ENCODE data around the gene ZNF830. TPM values are rescaled to one million over a fixed set of nuclear protein-coding genes. Genes with fewer than 3 reads are reported as not detected.

The ZNF830 gene
- total RNA-seq (2011; cell fraction: chromatin; rRNA removed; ENCODE audit: low replicate concordance): 16.9 and 33.8 TPM in 2 replicates
- total RNA-seq (2011; cell fraction: nucleolus; rRNA removed): 14.3 and 16.5 TPM in 2 replicates
- total RNA-seq (2011; cell fraction: nucleoplasm; rRNA removed): 17.1 and 22.1 TPM in 2 replicates
- total RNA-seq (2014; rRNA removed): 16.2 and 28.7 TPM in 2 replicates
- total RNA-seq (2014; rRNA removed; fragmentation: Illumina TruSeq; extraction: Trizol): 21.8 and 22.4 TPM in 2 replicates
- total RNA-seq (2015; rRNA removed; fragmentation: Illumina TruSeq; extraction: Trizol): 24.7 and 28.0 TPM in 2 replicates
- total RNA-seq (2021): 17.2 and 21.7 TPM in 2 replicates
- polyA plus RNA-seq (2011; rRNA removed): 8.9 and 14.4 TPM in 2 replicates
- polyA plus RNA-seq (2011; cell fraction: cytosol; rRNA removed): 4.6 and 5.0 TPM in 2 replicates
- polyA plus RNA-seq (2011; cell fraction: nucleus; rRNA removed): 9.5 and 11.2 TPM in 2 replicates
- 10.2 and 13.3 TPM in 2 replicates for polyA plus RNA-seq (2012)
- polyA plus RNA-seq (2014; fragmentation: Illumina TruSeq; extraction: Trizol): 17.3 and 19.0 TPM in 2 replicates
- 10 to 100 TPM; 13.1 to 18.8 TPM for polyA plus RNA-seq (2014; fragmentation: Nextera tagmentation; extraction: Ambion mirVana)
- polyA plus RNA-seq (2014; rRNA removed): 25.4 and 27.1 TPM in 2 replicates
- polyA minus RNA-seq (2011; rRNA and poly(A)+ RNA removed): 10.1 and 13.3 TPM in 2 replicates
- polyA minus RNA-seq (2011; cell fraction: cytosol; rRNA and poly(A)+ RNA removed): 2.8 and 3.7 TPM in 2 replicates
- 15.3 and 16.1 TPM in 2 replicates for polyA minus RNA-seq (2011; cell fraction: nucleus; rRNA and poly(A)+ RNA removed)
- percentile 97 among the genes with signal in this experiment for Bru-seq, nascent RNA
- BruChase-seq, experiment 1, labeled RNA remaining after a 2-hour chase: percentile 96 among the genes with signal in this experiment
- percentile 96 among the genes with signal in this experiment for BruChase-seq, experiment 2, labeled RNA remaining after a 6-hour chase
- long read RNA-seq, experiment 1, transcript ZNF830-201 (1 exons, 2,246 nt): major isoform, 42 of 47 reads
- long read RNA-seq, experiment 1, partial matches to known transcripts: 0 of 47 reads
- long read RNA-seq, experiment 1, other reads (novel, unspliced or antisense): 2 of 47 reads
- long read RNA-seq, experiment 2, transcript ZNF830-201 (1 exons, 2,246 nt): major isoform, 10 of 12 reads
- long read RNA-seq, experiment 2, partial matches to known transcripts: 0 of 12 reads
- long read RNA-seq, experiment 2, other reads (novel, unspliced or antisense): 2 of 12 reads
- long read RNA-seq, experiment 3, transcript ZNF830-201 (1 exons, 2,246 nt): major isoform, 12 of 13 reads
- long read RNA-seq, experiment 3, partial matches to known transcripts: 0 of 13 reads
- long read RNA-seq, experiment 3, other reads (novel, unspliced or antisense): 1 of 13 reads

GRCh38 chr17:34961093-34961911 is at the start of gene ZNF830, which contains the start of gene CCT6B:
Gene ZNF830, plus strand, starts transcription at chr17:34961540. Its CDS starts 27 bp downstream, at chr17:34961567.
Gene CCT6B, minus strand, starts transcription at chr17:34961460. Its CDS starts 67 bp downstream, at chr17:34961393.
- intact Hi-C loops (cut with micrococcal nuclease): loop anchor here (2.0 kb wide), 1 partner anchor 19 kb away; the partner anchor contains the start of gene LIG3
- peak within 1 kb of the TSS; percentile 79 for H3K4me3 ChIP-seq
- no peaks in the 10 kb centered on the region for H3K27me3 ChIP-seq (ENCODE audit: control insufficient read depth in 2 of 2, insufficient read depth in 2 of 2, low read length in 2 of 2)
- ATAC-seq (peak; percentile 96), FAIRE-seq (peak; percentile 98), DNase-seq (ENCODE audit: extremely low read depth in 1 of 4, low spot score in 3 of 4) (peak; percentile 91 to 96 (median 93))
- H3K79me2 ChIP-seq (ENCODE audit: control insufficient read depth, insufficient read depth, low read length): peaks cover 29% of the 10 kb centered on the region
- ChIA-PET CTCF (ENCODE audit: low intra/inter-chr PET ratio) (no interaction called here), POLR2A (interaction anchor here (0.7 to 1.4 kb wide), 8 partner anchors 9 to 128 kb away, joined by 3 to 8 read pairs (median 3); no protein-coding TSS in a partner anchor)
- H3K36me3 ChIP-seq (ENCODE audit: control insufficient read depth, insufficient read depth, low read length): peaks cover 36% of the 10 kb centered on the region
- no peaks in the 10 kb centered on the region for H3K9me1 ChIP-seq (ENCODE audit: control insufficient read depth, insufficient read depth, low read length)
- no TSS peak for BruUV-seq (replicated peaks)
- H3K4me2 ChIP-seq (ENCODE audit: insufficient read depth, low read length): peak within 1 kb of the TSS; percentile 98
- under 1% methylated on average over 61 of the region's 65 CpGs for WGBS (ENCODE audit: insufficient coverage, low coverage, missing lambda C conversion rate)
- H3K9ac ChIP-seq (ENCODE audit: insufficient read depth in 1 of 2, low read depth in 2 of 2, low read length in 2 of 2): peak within 1 kb of the TSS; percentile 96 to 99
- H3K27ac ChIP-seq (ENCODE audit: extremely low read depth, low read depth, low read length): peak within 1 kb of the TSS; percentile 96
- H3K9me3 ChIP-seq (replicated peaks; ENCODE audit: control insufficient read depth, insufficient read depth, low read depth, low read length): no peaks in the 10 kb centered on the region
- H2AFZ ChIP-seq (ENCODE audit: low read depth, low read length): peak within 1 kb of the TSS; percentile 97
- H4K20me1 ChIP-seq (replicated peaks; ENCODE audit: control insufficient read depth, insufficient read depth, low read length): no peaks in the 10 kb centered on the region
- in situ Hi-C loops (cut with MboI): no loop called here
- H3K4me1 ChIP-seq (replicated peaks in 1 of 2; ENCODE audit: control insufficient read depth in 2 of 2, insufficient read depth in 2 of 2, low read length in 2 of 2): no peaks in the 10 kb centered on the region
- no peak for TF ChIP-seq ARID1B (IDR thresholded peaks at IDR 0.05)
- no peak for TF ChIP-seq RBM15 (IDR thresholded peaks at IDR 0.05; ENCODE audit: insufficient read depth, low read length)
- no peak for TF ChIP-seq MEF2D (tag; conservative IDR thresholded peaks at IDR 0.05; ENCODE audit: low read depth)
- TF ChIP-seq, protein P1, sequence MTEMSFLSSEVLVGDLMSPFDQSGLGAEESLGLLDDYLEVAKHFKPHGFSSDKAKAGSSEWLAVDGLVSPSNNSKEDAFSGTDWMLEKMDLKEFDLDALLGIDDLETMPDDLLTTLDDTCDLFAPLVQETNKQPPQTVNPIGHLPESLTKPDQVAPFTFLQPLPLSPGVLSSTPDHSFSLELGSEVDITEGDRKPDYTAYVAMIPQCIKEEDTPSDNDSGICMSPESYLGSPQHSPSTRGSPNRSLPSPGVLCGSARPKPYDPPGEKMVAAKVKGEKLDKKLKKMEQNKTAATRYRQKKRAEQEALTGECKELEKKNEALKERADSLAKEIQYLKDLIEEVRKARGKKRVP (CRISPR knock-in tag; IDR thresholded peaks at IDR 0.05): no peak
- TF ChIP-seq, protein P2, sequence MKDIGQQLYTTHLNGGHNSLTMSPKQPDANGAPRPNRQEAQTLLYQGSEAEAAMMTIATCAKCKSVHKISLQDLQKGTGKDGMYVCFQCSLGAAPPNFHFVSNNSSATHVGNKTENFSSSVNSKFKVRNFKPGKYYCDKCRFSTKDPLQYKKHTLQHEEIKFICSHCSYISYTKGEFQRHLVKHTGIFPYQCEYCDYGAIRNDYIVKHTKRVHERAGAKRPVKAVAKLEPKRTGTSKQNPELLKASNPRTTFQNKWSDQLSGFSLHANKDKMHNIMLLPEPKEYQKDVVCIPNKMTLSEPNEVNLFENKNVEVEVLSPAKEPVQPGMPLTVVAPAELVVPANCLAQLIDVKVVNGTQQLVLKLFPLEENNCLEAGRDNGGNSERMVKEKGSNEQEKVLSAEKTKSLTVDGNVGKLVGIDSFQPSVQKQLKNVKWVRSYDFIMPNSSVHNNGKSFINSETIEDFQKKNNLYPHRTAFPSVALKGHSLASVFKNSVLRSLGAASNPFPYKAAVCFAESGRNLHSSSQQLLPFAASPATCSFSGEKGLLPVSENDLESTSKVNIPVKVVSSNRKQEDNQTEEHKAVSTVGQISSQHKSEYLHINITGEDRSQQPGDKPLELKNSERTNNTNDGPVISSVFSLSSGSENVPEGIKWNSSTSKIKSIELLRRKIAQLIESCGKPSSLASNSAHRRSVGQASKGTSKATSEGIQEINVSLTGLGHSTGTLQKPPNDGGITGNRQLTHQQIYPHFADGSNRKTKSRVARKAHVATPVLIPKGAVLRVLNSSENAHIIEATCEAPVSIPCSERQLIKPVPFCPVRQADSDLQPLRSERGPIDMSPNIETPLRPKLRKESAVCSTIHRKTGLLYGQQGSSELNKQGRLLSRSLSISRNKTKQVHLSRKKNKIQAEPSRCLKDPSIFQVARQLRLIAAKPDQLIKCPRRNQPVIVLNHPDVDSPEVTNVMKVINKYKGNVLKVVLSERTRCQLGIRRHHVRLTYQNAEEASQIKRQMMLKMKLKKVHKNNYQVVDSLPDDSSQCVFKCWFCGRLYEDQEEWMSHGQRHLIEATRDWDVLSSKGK (CRISPR knock-in tag; IDR thresholded peaks at IDR 0.05): no peak
- no peak for TF ChIP-seq LARP7 (IDR thresholded peaks at IDR 0.05)
- no peak for TF ChIP-seq IRF2 (CRISPR knock-in tag; IDR thresholded peaks at IDR 0.05)
- TF ChIP-seq, protein P3, sequence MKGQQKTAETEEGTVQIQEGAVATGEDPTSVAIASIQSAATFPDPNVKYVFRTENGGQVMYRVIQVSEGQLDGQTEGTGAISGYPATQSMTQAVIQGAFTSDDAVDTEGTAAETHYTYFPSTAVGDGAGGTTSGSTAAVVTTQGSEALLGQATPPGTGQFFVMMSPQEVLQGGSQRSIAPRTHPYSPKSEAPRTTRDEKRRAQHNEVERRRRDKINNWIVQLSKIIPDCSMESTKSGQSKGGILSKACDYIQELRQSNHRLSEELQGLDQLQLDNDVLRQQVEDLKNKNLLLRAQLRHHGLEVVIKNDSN (CRISPR knock-in tag; IDR thresholded peaks at IDR 0.05): no peak

Data from K562 (cell line).